ENCODE data around the gene TMC1. TPM values are rescaled to one million over a fixed set of nuclear protein-coding genes. Genes with fewer than 3 reads are reported as not detected.

TMC1 gene
- total and polyA plus RNA-seq, 3 experiments from 2014 or later, result not detected

DNA sequence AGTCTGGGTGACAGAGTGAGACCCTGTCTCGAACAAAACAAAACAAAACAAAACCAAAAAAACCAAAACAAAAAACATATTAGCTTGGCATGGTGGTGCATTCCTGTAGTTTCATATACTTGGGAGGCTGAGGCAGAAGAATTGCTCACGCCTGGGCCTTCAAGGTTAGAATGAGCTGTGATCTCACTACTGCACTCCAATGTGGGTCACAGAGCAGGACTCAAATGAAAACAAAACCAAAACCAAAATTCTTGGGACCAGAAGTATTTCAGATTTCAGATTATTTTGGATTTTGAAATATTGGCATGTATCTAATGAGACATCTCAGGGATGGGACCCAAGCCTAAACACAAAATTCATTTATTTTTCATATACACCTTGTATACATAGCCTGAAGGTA lies 80.2 kb downstream of the TMC1 start:
- DNase-seq, result no peak
- H3K9me3 Mint-ChIP-seq, result no peaks in the 10 kb centered on the region
- Histone ChIP-seq H3K36me3 (ENCODE audit: insufficient read depth, low read length) (no peaks in the 10 kb centered on the region), H3K4me3 (ENCODE audit: low read length) (no peak overlapping the region), H3K9me3 (ENCODE audit: low read length) (no peaks in the 10 kb centered on the region), H3K27me3 (ENCODE audit: insufficient read depth, low read length, poor library complexity, severe bottlenecking) (no peaks in the 10 kb centered on the region), H3K4me1 (ENCODE audit: insufficient read depth, low read length) (no peaks in the 10 kb centered on the region), H3K27ac (ENCODE audit: low read depth, low read length) (no peak overlapping the region)
- ChIA-PET CTCF (interaction anchor here (1.4 kb wide), 1 partner anchor 10 kb away, joined by 4 read pairs; no protein-coding TSS in a partner anchor), POLR2A (no interaction called here)
- H3K36me3 Mint-ChIP-seq, result no peaks in the 10 kb centered on the region
- H3K27me3 Mint-ChIP-seq, result no peaks in the 10 kb centered on the region
- no peak overlapping the region for H3K4me3 Mint-ChIP-seq
- no peak overlapping the region for H3K27ac Mint-ChIP-seq
- peaks cover 0 to 6% (median 4%) of the 10 kb centered on the region in 3 donors for H3K4me1 Mint-ChIP-seq

DNA sequence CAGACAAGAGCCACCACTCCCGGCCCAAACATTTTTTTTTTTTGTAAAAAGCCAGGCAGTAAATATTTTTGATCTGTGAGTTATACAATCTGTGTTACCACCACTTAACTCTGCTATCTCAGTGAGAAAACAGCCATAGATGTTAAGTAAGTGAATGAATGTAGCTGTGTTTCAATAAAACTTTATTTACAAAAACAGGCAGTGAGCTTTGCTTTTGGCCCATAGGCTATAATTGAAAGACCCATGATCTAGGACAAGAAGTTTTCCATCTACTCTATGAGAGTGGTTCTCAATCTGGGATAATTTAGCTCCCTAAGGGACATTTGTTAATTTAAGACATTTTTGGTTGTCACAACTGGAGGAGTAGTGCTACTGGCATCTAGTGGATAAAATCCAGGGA lies 91.0 kb downstream of the TMC1 start:
- H3K36me3 ChIP-seq (ENCODE audit: insufficient read depth, low read length), result no peaks in the 10 kb centered on the region
- no peaks in the 10 kb centered on the region for H3K27me3 ChIP-seq (ENCODE audit: insufficient read depth, low read length, poor library complexity, severe bottlenecking)
- ChIA-PET CTCF (interaction anchor here (1.6 kb wide), 1 partner anchor 334 kb away, joined by 4 read pairs; no protein-coding TSS in a partner anchor), POLR2A (no interaction called here)
- no peaks in the 10 kb centered on the region for H3K9me3 ChIP-seq (ENCODE audit: low read length)
- no peak overlapping the region for H3K27ac Mint-ChIP-seq
- H3K4me3 Mint-ChIP-seq, result no peak overlapping the region
- DNase-seq, result no peak
- no peaks in the 10 kb centered on the region for H3K4me1 Mint-ChIP-seq
- H3K4me3 ChIP-seq (ENCODE audit: low read length), result no peak overlapping the region
- H3K4me1 ChIP-seq (ENCODE audit: insufficient read depth, low read length), result no peaks in the 10 kb centered on the region
- H3K36me3 Mint-ChIP-seq, result peaks cover 0 to 4% (median 0%) of the 10 kb centered on the region in 3 donors
- H3K9me3 Mint-ChIP-seq, result peaks cover 0 to 1% (median 0%) of the 10 kb centered on the region in 5 donors
- H3K27me3 Mint-ChIP-seq, result peaks cover 5 to 6% of the 10 kb centered on the region in 2 donors
- no peak overlapping the region for H3K27ac ChIP-seq (ENCODE audit: low read depth, low read length)

DNA sequence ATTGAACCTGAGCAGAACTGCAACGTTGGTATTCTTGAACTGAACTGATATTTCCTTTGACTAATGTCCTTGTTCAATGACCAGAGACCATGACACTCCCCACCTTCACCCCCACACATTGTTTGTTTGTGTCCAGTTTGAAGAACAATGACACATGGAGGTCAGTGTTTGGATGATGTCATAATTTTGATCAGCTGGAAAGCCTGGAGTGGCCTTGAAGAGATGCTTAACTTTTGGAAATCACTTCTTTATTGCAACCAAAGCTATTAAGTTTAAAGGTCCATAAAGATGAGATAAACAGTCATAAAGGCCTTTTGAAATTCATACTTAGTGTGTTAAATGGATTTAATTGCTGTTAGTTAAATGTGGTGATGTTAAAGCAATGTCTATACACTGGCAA lies 92.7 kb downstream of the TMC1 start:
- Mint-ChIP-seq H3K27me3 (peaks cover 0 to 3% of the 10 kb centered on the region in 2 donors), H3K4me3 (no peak overlapping the region)
- POLR2A ChIA-PET, result no interaction called here

DNA sequence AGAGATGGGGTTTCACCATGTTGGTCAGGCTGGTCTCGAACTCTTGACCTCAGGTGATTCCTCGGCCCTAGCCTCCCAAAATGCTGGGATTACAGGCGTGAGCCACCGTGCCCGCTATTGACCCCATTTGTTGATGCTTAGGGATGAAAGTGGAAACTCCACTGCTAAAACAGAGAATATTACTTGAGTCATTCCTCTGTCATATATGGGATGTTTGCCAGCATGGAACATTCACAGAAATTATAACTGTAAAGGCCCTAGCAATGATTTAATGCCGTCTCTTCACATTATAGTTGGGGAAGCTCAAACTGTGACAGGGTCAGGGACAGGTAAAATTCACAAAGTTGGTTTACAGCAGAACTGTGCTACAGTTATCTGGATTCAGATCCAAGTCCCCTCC lies 94.5 kb downstream of the TMC1 start:
- Mint-ChIP-seq H3K27ac (no peak overlapping the region), H3K9me3 (no peaks in the 10 kb centered on the region), H3K36me3 (no peaks in the 10 kb centered on the region), H3K4me1 (no peaks in the 10 kb centered on the region), H3K4me3 (no peak overlapping the region), H3K27me3 (peaks cover 0 to 3% of the 10 kb centered on the region in 2 donors)
- H3K27ac ChIP-seq (ENCODE audit: low read depth, low read length), result no peak overlapping the region
- H3K9me3 ChIP-seq (ENCODE audit: low read length), result no peaks in the 10 kb centered on the region
- H3K4me1 ChIP-seq (ENCODE audit: insufficient read depth, low read length), result no peaks in the 10 kb centered on the region
- ChIA-PET POLR2A (no interaction called here), CTCF (no interaction called here)
- no peak overlapping the region for H3K4me3 ChIP-seq (ENCODE audit: low read length)
- no peaks in the 10 kb centered on the region for H3K36me3 ChIP-seq (ENCODE audit: insufficient read depth, low read length)
- no peaks in the 10 kb centered on the region for H3K27me3 ChIP-seq (ENCODE audit: insufficient read depth, low read length, poor library complexity, severe bottlenecking)
- no peak for DNase-seq

More for the DNA sequence above, 92.7 kb downstream of the TMC1 start:
- H3K27ac Mint-ChIP-seq, result no peak overlapping the region
- no peaks in the 10 kb centered on the region for H3K27me3 ChIP-seq (ENCODE audit: insufficient read depth, low read length, poor library complexity, severe bottlenecking)
- no peak for DNase-seq
- H3K27ac ChIP-seq (ENCODE audit: low read depth, low read length), result no peak overlapping the region
- H3K4me3 ChIP-seq (ENCODE audit: low read length), result no peak overlapping the region
- H3K36me3 ChIP-seq (ENCODE audit: insufficient read depth, low read length), result no peaks in the 10 kb centered on the region
- CTCF ChIA-PET, result no interaction called here
- H3K4me1 ChIP-seq (ENCODE audit: insufficient read depth, low read length), result no peaks in the 10 kb centered on the region
- H3K9me3 Mint-ChIP-seq, result peaks cover 0 to under 1% (median 0%) of the 10 kb centered on the region in 5 donors
- H3K4me1 Mint-ChIP-seq, result no peaks in the 10 kb centered on the region
- no peaks in the 10 kb centered on the region for H3K9me3 ChIP-seq (ENCODE audit: low read length)
- no peaks in the 10 kb centered on the region for H3K36me3 Mint-ChIP-seq

DNA sequence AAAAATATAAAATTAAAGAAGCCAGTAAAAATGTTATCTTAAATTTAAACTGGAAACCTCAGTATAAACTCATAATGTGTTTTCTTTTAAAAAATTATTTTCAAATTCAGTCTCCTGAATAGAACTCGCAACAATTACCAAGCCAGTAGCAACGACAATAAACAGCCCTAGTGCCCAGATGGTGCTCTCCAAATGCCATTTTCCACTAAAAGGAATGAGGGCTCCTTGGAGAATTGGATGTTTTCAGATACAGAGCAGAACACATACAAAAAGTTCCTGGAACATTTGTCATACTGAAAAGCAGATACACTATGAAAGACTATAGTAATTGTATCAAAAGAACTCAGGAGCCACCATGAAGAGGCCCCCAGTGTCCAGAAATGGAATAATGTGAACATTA lies 97.4 kb downstream of the TMC1 start:
- ChIA-PET CTCF (no interaction called here), POLR2A (no interaction called here)

GRCh38 chr9:72622186-72622585 lies 100.8 kb downstream of the TMC1 start:
- no peak overlapping the region for H3K4me3 Mint-ChIP-seq
- Histone ChIP-seq H3K27me3 (ENCODE audit: insufficient read depth, low read length, poor library complexity, severe bottlenecking) (no peaks in the 10 kb centered on the region), H3K4me1 (ENCODE audit: insufficient read depth, low read length) (no peaks in the 10 kb centered on the region), H3K27ac (ENCODE audit: low read depth, low read length) (no peak overlapping the region), H3K9me3 (ENCODE audit: low read length) (no peaks in the 10 kb centered on the region), H3K36me3 (ENCODE audit: insufficient read depth, low read length) (no peaks in the 10 kb centered on the region), H3K4me3 (ENCODE audit: low read length) (no peak overlapping the region)
- ChIA-PET POLR2A (no interaction called here), CTCF (interaction anchor here (1.4 kb wide), 1 partner anchor 11 kb away, joined by 3 read pairs; no protein-coding TSS in a partner anchor)
- no peaks in the 10 kb centered on the region for H3K9me3 Mint-ChIP-seq
- peaks cover 8% of the 10 kb centered on the region in 2 donors for H3K27me3 Mint-ChIP-seq
- no peaks in the 10 kb centered on the region for H3K36me3 Mint-ChIP-seq
- no peak overlapping the region for H3K27ac Mint-ChIP-seq
- no peaks in the 10 kb centered on the region for H3K4me1 Mint-ChIP-seq
- DNase-seq, result no peak

More for the DNA sequence above, 97.4 kb downstream of the TMC1 start:
- Histone ChIP-seq H3K27me3 (ENCODE audit: insufficient read depth, low read length, poor library complexity, severe bottlenecking) (no peaks in the 10 kb centered on the region), H3K4me3 (ENCODE audit: low read length) (no peak overlapping the region), H3K27ac (ENCODE audit: low read depth, low read length) (no peak overlapping the region), H3K4me1 (ENCODE audit: insufficient read depth, low read length) (no peaks in the 10 kb centered on the region), H3K9me3 (ENCODE audit: low read length) (no peaks in the 10 kb centered on the region), H3K36me3 (ENCODE audit: insufficient read depth, low read length) (no peaks in the 10 kb centered on the region)
- Mint-ChIP-seq H3K9me3 (no peaks in the 10 kb centered on the region), H3K27me3 (peaks cover 6 to 8% of the 10 kb centered on the region in 2 donors), H3K4me1 (no peaks in the 10 kb centered on the region), H3K36me3 (no peaks in the 10 kb centered on the region), H3K4me3 (no peak overlapping the region), H3K27ac (no peak overlapping the region)
- no peak for DNase-seq

DNA sequence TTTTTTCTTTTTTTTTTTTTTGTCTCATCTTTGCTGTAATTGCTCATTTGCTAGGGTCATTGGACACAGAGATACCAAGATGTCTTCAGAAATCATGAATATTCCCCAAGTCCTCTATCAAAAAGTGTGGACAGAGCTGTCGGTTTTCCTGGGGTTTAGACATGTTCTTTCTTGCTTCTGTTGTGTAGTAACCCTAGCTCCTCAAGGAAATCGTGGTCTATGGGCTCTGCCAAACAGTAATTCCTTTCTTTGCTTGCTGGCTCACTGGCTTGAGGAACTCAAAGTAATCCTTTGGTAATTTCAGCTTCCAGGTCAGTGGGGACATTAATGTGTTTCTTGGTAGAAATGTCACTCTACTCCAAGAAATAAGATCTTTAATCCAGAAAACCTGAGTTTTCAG lies 101.7 kb downstream of the TMC1 start:
- H3K9me3 ChIP-seq (ENCODE audit: low read length), result no peaks in the 10 kb centered on the region
- Mint-ChIP-seq H3K4me3 (no peak overlapping the region), H3K9me3 (no peaks in the 10 kb centered on the region), H3K36me3 (no peaks in the 10 kb centered on the region), H3K4me1 (no peaks in the 10 kb centered on the region), H3K27me3 (peaks cover 8% of the 10 kb centered on the region in 2 donors), H3K27ac (no peak overlapping the region)
- no peak overlapping the region for H3K27ac ChIP-seq (ENCODE audit: low read depth, low read length)
- H3K4me1 ChIP-seq (ENCODE audit: insufficient read depth, low read length), result no peaks in the 10 kb centered on the region
- ChIA-PET CTCF (interaction anchor here (1.4 kb wide), 1 partner anchor 10 kb away, joined by 3 read pairs; no protein-coding TSS in a partner anchor), POLR2A (no interaction called here)
- H3K27me3 ChIP-seq (ENCODE audit: insufficient read depth, low read length, poor library complexity, severe bottlenecking), result no peaks in the 10 kb centered on the region
- no peak overlapping the region for H3K4me3 ChIP-seq (ENCODE audit: low read length)
- H3K36me3 ChIP-seq (ENCODE audit: insufficient read depth, low read length), result no peaks in the 10 kb centered on the region
- DNase-seq, result no peak

GRCh38 chr9:72627147-72627546 lies 105.7 kb downstream of the TMC1 start:
- H3K27ac ChIP-seq (ENCODE audit: low read depth, low read length), result no peak overlapping the region
- Mint-ChIP-seq H3K27me3 (peaks cover 8 to 12% of the 10 kb centered on the region in 2 donors), H3K36me3 (no peaks in the 10 kb centered on the region), H3K9me3 (peaks cover 0 to under 1% (median 0%) of the 10 kb centered on the region in 5 donors), H3K27ac (no peak overlapping the region), H3K4me1 (no peaks in the 10 kb centered on the region), H3K4me3 (no peak overlapping the region)
- H3K36me3 ChIP-seq (ENCODE audit: insufficient read depth, low read length), result no peaks in the 10 kb centered on the region
- ChIA-PET CTCF (no interaction called here), POLR2A (no interaction called here)
- no peaks in the 10 kb centered on the region for H3K9me3 ChIP-seq (ENCODE audit: low read length)
- H3K4me1 ChIP-seq (ENCODE audit: insufficient read depth, low read length), result no peaks in the 10 kb centered on the region
- H3K27me3 ChIP-seq (ENCODE audit: insufficient read depth, low read length, poor library complexity, severe bottlenecking), result no peaks in the 10 kb centered on the region
- DNase-seq, result no peak
- no peak overlapping the region for H3K4me3 ChIP-seq (ENCODE audit: low read length)
